Heart right ventricle (tissue), 16 donors: Measurements from ENCODE around the gene TSPAN5. TPM values are rescaled to one million over a fixed set of nuclear protein-coding genes. Genes with fewer than 3 reads are reported as not detected.

Experiments
- ATAC-seq, 8 donors: fragments of 200-7000 bp; cut with Tn5 transposase; one replicate each; pipeline ENCODE4 v1.9.1; 2020; ENCODE audit warnings: mild to moderate bottlenecking in 8 of 8, moderate library complexity in 8 of 8, moderate number of reproducible peaks in 1 of 8
- DNase-seq, 2 donors: peaks; one replicate each; pipeline ENCODE4 v3.0.0-alpha.2; 2020
- H3K27ac ChIP-seq, 10 donors: fragments of 200-600 bp; sonication (generic) in 2 of 10; one replicate each; pipeline versions ENCODE4 v1.5.0 to v1.8.0; 2020 to 2022; ENCODE audit warnings: mild to moderate bottlenecking in 3 of 10
- H3K27me3 ChIP-seq, 7 donors: fragments of 200-600 bp; one replicate each; pipeline ENCODE4 v1.8.0; 2021 to 2022; ENCODE audit warnings: mild to moderate bottlenecking in 2 of 7
- H3K36me3 ChIP-seq, 9 donors: fragments of 200-600 bp; sonication (generic) in 1 of 9; one replicate each; pipeline versions ENCODE4 v1.5.0 to v1.8.0; 2020 to 2022; ENCODE audit warnings: mild to moderate bottlenecking in 2 of 9
- H3K4me1 ChIP-seq, 9 donors: fragments of 200-600 bp; sonication (generic) in 1 of 9; one replicate each; pipeline versions ENCODE4 v1.5.0 to v1.8.0; 2020 to 2022; ENCODE audit warnings: mild to moderate bottlenecking in 4 of 9
- H3K4me3 ChIP-seq, 10 donors: fragments of 200-600 bp; sonication (generic) in 2 of 10; one replicate each; pipeline versions ENCODE4 v1.5.0 to v1.8.0; 2020 to 2022; ENCODE audit warnings: mild to moderate bottlenecking in 7 of 10, moderate library complexity in 2 of 10
- H3K9me3 ChIP-seq, 11 donors: fragments of 200-600 bp in 10 of 11; sonication (generic) in 2 of 11; one replicate each; pipeline versions ENCODE4 v1.5.0 to v1.8.0; 2013 to 2022; ENCODE audit warnings: mild to moderate bottlenecking in 2 of 11, control low read depth in 1 of 11, moderate library complexity in 1 of 11
- WGBS, 2 donors: extraction: QIAGEN DNeasy Blood & Tissue Kit; methylation state at CpG; one replicate each; pipeline ENCODE4 v1.1.7; 2013; ENCODE audit warnings: inconsistent platforms in 1 of 2; 5-methylcytosine and 5-hydroxymethylcytosine counted together
- intact Hi-C, 10 donors: fragments of 100-400 bp; cut with DNase I; formaldehyde crosslinking; loops; one replicate each; pipeline versions ENCODE4 v1.11.1 to v1.14.2; 2022
- polyA plus RNA-seq, 2 donors: library from polyadenylated mRNA; stranded (reverse); fragments of 200-250 nt; gene quantifications; one replicate each; pipeline ENCODE4 v1.2.3, GENCODE V29; 2013
- total RNA-seq, 10 donors: library from RNA; stranded (reverse); fragmentation: NEBNext Ultra II Directional in 3 of 10; extraction: Animal tissue kit (Norgen Biotek cat#: 25700) in 3 of 10; gene quantifications; one replicate each; pipeline versions ENCODE4 v1.2.1 to v1.2.4, GENCODE V29; 2021 to 2023
- TF ChIP-seq, protein P1 (sequence below), 9 donors: fragments of 200-600 bp; sonication (generic) in 2 of 9; IDR thresholded peaks; one replicate each; pipeline versions ENCODE4 v1.5.0 to v1.8.0; 2021 to 2022; ENCODE audit warnings: antibody characterized with exemption in 9 of 9, mild to moderate bottlenecking in 5 of 9, moderate library complexity in 1 of 9
- donor health status: Arrhythmogenic right ventricular cardiomyopathy.
- donor health status: ischemic (EF 13 %, LVEDD 7.1; RV severe dilation, severe dysfunction).
- donor health status: healthy with polysubstance abuse.
- donor health status: DM: no; HTN: yes; CAD: no.
- donor health status: DM: no; HTN: no; CAD: no.
- donor health status: ischemic (EF 25% LVEDD 6.9; RV normal size, moderate dysfunction).
- donor health status: ischemic (EF 25% LVEDD 5.7; RV mildly dilated, moderate dysfunction).
- donor health status: healthy.
- donor health status: DM: yes; HTN: yes; CAD: no.
- donor health status: Ischemic cardiomyopathy.
- donor health status: ischemic (EF 35%, LVEDD 5.7; RV mildly dilated, moderate dysfunction).
- donor health status: nonischemic (EF 11% LVEDD 7.7; RV severe dilation, severe dysfunction).
- donor health status: DM: yes; HTN: yes; CAD: no.
- donor health status: PGD.
- donor health status: ischemic (EF 29% LVEDD 5.4; RV normal size, mild dysfunction).
- donor health status: nonischemic (EF 23%, LVEDD 6.1; RV moderate dilation, normal function).

Gene TSPAN5
- total and polyA plus RNA-seq, 12 donors = 0.85 to 6.7 (median 3.8) TPM

DNA sequence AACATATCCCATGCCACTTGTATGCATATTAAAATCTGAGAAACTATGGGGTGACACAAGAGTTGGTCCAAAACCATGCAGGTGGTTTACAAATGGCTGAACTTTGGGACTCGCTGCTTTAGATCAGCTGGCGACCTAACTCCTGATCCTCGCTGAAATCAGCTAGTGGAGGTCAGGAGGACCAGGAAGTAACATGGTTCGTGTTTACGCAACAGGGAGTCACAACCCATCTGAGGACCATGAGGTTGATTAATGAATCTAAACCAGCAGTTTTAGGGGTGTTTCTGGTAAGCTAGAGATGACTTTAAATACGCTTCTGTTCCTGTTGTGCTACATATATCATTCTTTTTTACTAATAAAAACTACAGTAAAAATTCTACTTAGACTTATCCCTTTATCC, 12.9 kb downstream of the TSPAN5 start:
- DNase-seq (no peak), ATAC-seq (no peak)
- H3K27ac ChIP-seq = no peak overlapping the region
- H3K36me3 ChIP-seq = no peaks in the 10 kb centered on the region
- H3K9me3 ChIP-seq = no peaks in the 10 kb centered on the region
- intact Hi-C loops = no loop called here
- WGBS, 2 donors = 98 to 99% methylated on average over 6 of the region's 6 CpGs
- no peaks in the 10 kb centered on the region for H3K27me3 ChIP-seq
- peaks cover 0 to 22% (median 0%) of the 10 kb centered on the region in 9 donors for H3K4me1 ChIP-seq
- H3K4me3 ChIP-seq = no peak overlapping the region
- TF ChIP-seq, protein P1, sequence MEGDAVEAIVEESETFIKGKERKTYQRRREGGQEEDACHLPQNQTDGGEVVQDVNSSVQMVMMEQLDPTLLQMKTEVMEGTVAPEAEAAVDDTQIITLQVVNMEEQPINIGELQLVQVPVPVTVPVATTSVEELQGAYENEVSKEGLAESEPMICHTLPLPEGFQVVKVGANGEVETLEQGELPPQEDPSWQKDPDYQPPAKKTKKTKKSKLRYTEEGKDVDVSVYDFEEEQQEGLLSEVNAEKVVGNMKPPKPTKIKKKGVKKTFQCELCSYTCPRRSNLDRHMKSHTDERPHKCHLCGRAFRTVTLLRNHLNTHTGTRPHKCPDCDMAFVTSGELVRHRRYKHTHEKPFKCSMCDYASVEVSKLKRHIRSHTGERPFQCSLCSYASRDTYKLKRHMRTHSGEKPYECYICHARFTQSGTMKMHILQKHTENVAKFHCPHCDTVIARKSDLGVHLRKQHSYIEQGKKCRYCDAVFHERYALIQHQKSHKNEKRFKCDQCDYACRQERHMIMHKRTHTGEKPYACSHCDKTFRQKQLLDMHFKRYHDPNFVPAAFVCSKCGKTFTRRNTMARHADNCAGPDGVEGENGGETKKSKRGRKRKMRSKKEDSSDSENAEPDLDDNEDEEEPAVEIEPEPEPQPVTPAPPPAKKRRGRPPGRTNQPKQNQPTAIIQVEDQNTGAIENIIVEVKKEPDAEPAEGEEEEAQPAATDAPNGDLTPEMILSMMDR (IDR thresholded peaks at IDR 0.05) = no peak

DNA sequence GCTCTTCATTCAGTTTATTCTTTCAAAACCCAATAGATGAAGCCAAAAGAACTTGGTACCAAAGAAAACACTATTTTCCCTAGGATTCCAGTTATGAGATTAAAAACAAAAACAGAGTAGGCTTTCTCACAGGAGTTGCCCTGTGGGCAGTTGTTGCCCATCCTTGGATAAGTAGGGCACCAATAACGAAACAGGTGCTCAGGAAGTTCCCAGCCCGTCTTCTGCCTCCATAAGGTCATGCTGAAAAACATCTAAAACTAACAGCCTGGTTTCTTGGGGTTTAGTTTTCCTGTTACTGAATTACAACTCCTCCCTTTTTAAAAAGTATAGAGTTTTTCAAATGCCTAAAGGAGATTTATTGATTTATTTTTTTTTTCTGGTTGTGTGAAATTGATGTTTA, 14.7 kb downstream of the TSPAN5 start:
- no peak for DNase-seq
- H3K27ac ChIP-seq = no peak overlapping the region
- TF ChIP-seq, protein P1 (IDR thresholded peaks at IDR 0.05) = no peak
- H3K27me3 ChIP-seq = no peaks in the 10 kb centered on the region
- 79 to 93% methylated on average over 2 of the region's 2 CpGs for WGBS, 2 donors
- no peak for ATAC-seq
- no peaks in the 10 kb centered on the region for H3K36me3 ChIP-seq
- H3K4me3 ChIP-seq = no peak overlapping the region
- H3K4me1 ChIP-seq = peaks cover 0 to 18% (median 0%) of the 10 kb centered on the region in 9 donors
- intact Hi-C loops = no loop called here
- no peaks in the 10 kb centered on the region for H3K9me3 ChIP-seq

DNA sequence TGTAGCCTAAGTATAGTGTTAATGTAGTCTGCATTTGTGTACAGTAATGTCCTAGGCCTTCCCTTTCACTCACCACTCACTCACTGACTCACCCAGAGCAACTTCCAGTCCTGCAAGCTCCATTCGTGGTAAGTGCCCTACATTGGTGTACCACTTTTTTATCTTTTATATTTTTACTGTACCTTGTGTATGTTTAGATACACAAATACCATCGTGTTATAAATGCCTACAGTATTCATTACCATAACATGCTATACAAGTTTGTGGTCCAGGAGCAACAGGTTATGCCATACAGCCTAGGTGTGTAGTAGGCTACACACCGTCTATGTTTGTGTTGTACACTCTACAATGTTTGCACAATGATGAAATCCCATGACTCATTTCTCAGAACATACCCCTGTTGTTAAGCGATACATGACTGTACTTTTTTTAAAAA, 15.4 kb downstream of the TSPAN5 start:
- Histone ChIP-seq H3K4me3 (no peak overlapping the region), H3K4me1 (peaks cover 0 to 11% (median 0%) of the 10 kb centered on the region in 9 donors), H3K9me3 (no peaks in the 10 kb centered on the region), H3K36me3 (no peaks in the 10 kb centered on the region), H3K27ac (no peak overlapping the region), H3K27me3 (no peaks in the 10 kb centered on the region)
- DNase-seq (no peak), ATAC-seq (no peak)
- TF ChIP-seq, protein P1 (IDR thresholded peaks at IDR 0.05) = no peak
- intact Hi-C loops = no loop called here
- WGBS, 2 donors = 75 to 85% methylated on average over 4 of the region's 4 CpGs

DNA sequence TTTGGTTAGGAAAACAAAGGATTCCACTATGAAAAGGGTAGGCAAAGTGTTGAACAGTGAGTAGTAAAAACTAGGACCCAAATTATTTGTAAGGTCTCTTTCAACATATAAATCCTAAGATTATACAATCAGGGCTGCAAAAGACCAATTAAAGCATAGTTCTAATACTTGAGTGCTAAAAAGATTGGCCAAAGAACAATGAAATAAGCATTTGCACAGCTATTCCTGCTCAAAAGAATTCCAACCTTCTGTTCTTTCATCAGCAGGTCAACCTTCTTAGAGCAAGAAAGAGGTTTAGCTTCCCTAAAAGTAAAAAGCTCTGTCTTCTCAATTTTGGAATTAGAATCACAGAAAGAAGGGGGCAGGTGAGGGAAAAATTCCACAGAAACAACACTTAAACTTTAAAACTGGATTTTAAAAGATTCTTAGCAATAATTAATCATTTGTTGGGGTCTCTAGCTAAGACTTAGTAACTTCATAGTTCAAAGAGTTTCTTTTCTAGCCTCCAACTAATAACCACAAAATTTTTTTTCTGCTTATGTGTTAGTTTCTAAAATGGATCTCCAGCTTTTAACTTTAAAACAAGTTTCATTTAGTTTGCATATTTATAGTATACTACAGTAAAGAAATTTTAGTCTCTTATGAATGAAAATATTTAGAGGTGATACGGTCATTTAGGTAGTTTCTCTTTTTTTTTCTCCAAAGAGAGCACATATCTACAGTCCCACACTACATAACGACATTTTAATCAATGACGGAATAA, 16.3 kb downstream of the TSPAN5 start:
- H3K4me3 ChIP-seq = no peak overlapping the region
- H3K27me3 ChIP-seq = no peaks in the 10 kb centered on the region
- intact Hi-C loops = no loop called here
- DNase-seq (no peak), ATAC-seq (no peak)
- H3K4me1 ChIP-seq = peaks cover 0 to 11% (median 0%) of the 10 kb centered on the region in 9 donors
- no peaks in the 10 kb centered on the region for H3K36me3 ChIP-seq
- H3K27ac ChIP-seq = no peak overlapping the region
- TF ChIP-seq, protein P1 (IDR thresholded peaks at IDR 0.05) = no peak
- WGBS, 2 donors = 93 to 95% methylated on average over 3 of the region's 3 CpGs
- no peaks in the 10 kb centered on the region for H3K9me3 ChIP-seq
